H9 (cell line): ENCODE results near the gene NCOA4. TPM values are rescaled to one million over a fixed set of nuclear protein-coding genes. Genes with fewer than 3 reads are reported as not detected.

Experiments used
- DNase-seq: peaks from one replicate; pipeline ENCODE4 v3.0.0-alpha.2; 2017
- H2AFZ ChIP-seq: one replicate; pipeline ENCODE4 v1.6.1; 2013; ENCODE audit warnings: mild to moderate bottlenecking, low read length, control low read depth, moderate library complexity
- H2AK5ac ChIP-seq: 2 replicates; pipeline ENCODE4 v1.6.1; 2013; ENCODE audit warnings: low read length, control low read depth, mixed read lengths; ENCODE audit not compliant: insufficient read length
- H2BK120ac ChIP-seq: one replicate; pipeline ENCODE4 v1.6.1; 2013; ENCODE audit warnings: low read depth, mild to moderate bottlenecking, low read length, control low read depth, inconsistent platforms; ENCODE audit not compliant: poor library complexity, severe bottlenecking
- H2BK12ac ChIP-seq: 2 replicates; pipeline ENCODE4 v1.6.1; 2013; ENCODE audit warnings: low read length, control low read depth, mixed read lengths, low read depth; ENCODE audit not compliant: insufficient read length
- H2BK15ac ChIP-seq: 2 replicates; pipeline ENCODE4 v1.6.1; 2013; ENCODE audit warnings: low read depth, low read length, control low read depth
- H2BK20ac ChIP-seq: one replicate; pipeline ENCODE4 v1.6.1; 2013; ENCODE audit warnings: low read depth, mild to moderate bottlenecking, low read length, control low read depth, inconsistent platforms; ENCODE audit not compliant: poor library complexity, severe bottlenecking
- H2BK5ac ChIP-seq: 2 replicates; pipeline ENCODE4 v1.6.1; 2013; ENCODE audit warnings: low read length, control low read depth, mixed read lengths; ENCODE audit not compliant: insufficient read length
- H3K14ac ChIP-seq: 2 replicates; pipeline ENCODE4 v1.6.1; 2013; ENCODE audit warnings: low read length, control low read depth; ENCODE audit not compliant: insufficient read depth
- H3K18ac ChIP-seq: 2 replicates; pipeline ENCODE4 v1.6.1; 2013; ENCODE audit warnings: low read depth, mild to moderate bottlenecking, mixed read lengths, low read length, control low read depth; ENCODE audit not compliant: insufficient read length
- H3K23ac ChIP-seq: 2 replicates; pipeline ENCODE4 v1.6.1; 2013; ENCODE audit warnings: low read length, control low read depth, mixed read lengths, low read depth; ENCODE audit not compliant: insufficient read length
- H3K23me2 ChIP-seq: 2 replicates; pipeline ENCODE4 v1.6.1; 2013; ENCODE audit warnings: low read depth, mild to moderate bottlenecking, mixed read lengths, low read length, control low read depth; ENCODE audit not compliant: insufficient read length, poor library complexity, severe bottlenecking
- H3K27ac ChIP-seq: 2 replicates; pipeline ENCODE4 v1.5.1; 2013; ENCODE audit warnings: low read length, control low read depth, mixed read lengths, low read depth; ENCODE audit not compliant: insufficient read length
- H3K27me3 ChIP-seq: 2 replicates; pipeline ENCODE4 v1.6.1; 2013; ENCODE audit warnings: low read length, control low read depth, inconsistent platforms; ENCODE audit not compliant: insufficient read depth
- H3K4ac ChIP-seq: 2 replicates; pipeline ENCODE4 v1.6.1; 2013; ENCODE audit warnings: low read depth, mild to moderate bottlenecking, control low read depth, inconsistent platforms, low read length, moderate library complexity
- H3K4me1 ChIP-seq: 2 replicates; pipeline ENCODE4 v1.6.1; 2013; ENCODE audit warnings: low read length, control low read depth, inconsistent platforms; ENCODE audit not compliant: insufficient read depth
- H3K4me2 ChIP-seq: 2 replicates; pipeline ENCODE4 v1.6.1; 2013; ENCODE audit warnings: low read length, control low read depth, mixed read lengths; ENCODE audit not compliant: insufficient read length, insufficient read depth
- H3K56ac ChIP-seq: 2 replicates; pipeline ENCODE4 v1.6.1; 2013; ENCODE audit warnings: low read depth, mild to moderate bottlenecking, mixed read lengths, low read length, control low read depth; ENCODE audit not compliant: insufficient read length
- H3K79me1 ChIP-seq: 2 replicates; pipeline ENCODE4 v1.6.1; 2013; ENCODE audit warnings: low read depth, mild to moderate bottlenecking, moderate library complexity, low read length, control low read depth, inconsistent platforms; ENCODE audit not compliant: insufficient read depth, poor library complexity, severe bottlenecking
- H3K79me2 ChIP-seq: 2 replicates; pipeline ENCODE4 v1.6.1; 2013; ENCODE audit warnings: low read length, control low read depth, inconsistent platforms; ENCODE audit not compliant: insufficient read depth
- H3K9ac ChIP-seq: 2 replicates; pipeline ENCODE4 v1.6.1; 2013; ENCODE audit warnings: low read length, control low read depth, mixed read lengths; ENCODE audit not compliant: insufficient read length; ENCODE audit errors: extremely low read depth
- H3K9me3 ChIP-seq: one replicate; pipeline ENCODE4 v1.6.1; 2013; ENCODE audit warnings: low read depth, low read length, inconsistent platforms; ENCODE audit not compliant: control insufficient read depth
- H3T11ph ChIP-seq: one replicate; pipeline ENCODE4 v1.6.1; 2013; ENCODE audit warnings: mild to moderate bottlenecking, low read length, control low read depth, inconsistent platforms
- H4K20me1 ChIP-seq: one replicate; pipeline ENCODE4 v1.6.1; 2013; ENCODE audit not compliant: control insufficient read depth, insufficient read length, insufficient read depth
- H4K5ac ChIP-seq: 2 replicates; pipeline ENCODE4 v1.6.1; 2013; ENCODE audit warnings: low read depth, mild to moderate bottlenecking, mixed read lengths, low read length, control low read depth; ENCODE audit not compliant: insufficient read length
- H4K8ac ChIP-seq: replicated peaks from 2 replicates; pipeline ENCODE4 v1.6.1; 2013; ENCODE audit warnings: low read length, control low read depth, mixed read lengths, low read depth; ENCODE audit not compliant: insufficient read length
- H4K91ac ChIP-seq: 2 replicates; pipeline ENCODE4 v1.6.1; 2013; ENCODE audit warnings: low read depth, mild to moderate bottlenecking, moderate library complexity, mixed read lengths, low read length, control low read depth; ENCODE audit not compliant: insufficient read length
- H3K27ac Mint-ChIP-seq, 3 experiments: 2 replicates in 2 of 3; 3 replicates in 1 of 3; pipeline ENCODE4 v1.8.0; 2020 to 2021; ENCODE audit warnings: mixed read lengths in 3 of 3, mild to moderate bottlenecking in 1 of 3, moderate library complexity in 1 of 3
- H3K27me3 Mint-ChIP-seq: 2 replicates; pipeline ENCODE4 v1.8.0; 2021; ENCODE audit warnings: low read depth, mild to moderate bottlenecking, moderate library complexity, mixed read lengths
- H3K36me3 Mint-ChIP-seq, 3 experiments: 2 replicates in 2 of 3; 3 replicates in 1 of 3; pipeline ENCODE4 v1.8.0; 2020 to 2021; ENCODE audit warnings: low read depth in 3 of 3, mixed read lengths in 3 of 3; ENCODE audit not compliant: insufficient read depth in 1 of 3
- H3K4me1 Mint-ChIP-seq, 2 experiments: 2 replicates each; pipeline ENCODE4 v1.8.0; 2020; ENCODE audit warnings: mixed read lengths in 2 of 2
- H3K4me3 Mint-ChIP-seq, 2 experiments: 2 replicates in 1 of 2; 3 replicates in 1 of 2; pipeline ENCODE4 v1.8.0; 2020 to 2021; ENCODE audit warnings: mild to moderate bottlenecking in 2 of 2, mixed read lengths in 2 of 2, moderate library complexity in 1 of 2
- H3K9me3 Mint-ChIP-seq, 2 experiments: 2 replicates in 1 of 2; 3 replicates in 1 of 2; pipeline ENCODE4 v1.8.0; 2020; ENCODE audit warnings: mild to moderate bottlenecking in 2 of 2, mixed read lengths in 2 of 2, moderate library complexity in 1 of 2
- CTCF ChIP-seq: fragments of 200-600 bp; sonication (generic); conservative IDR thresholded peaks from 3 replicates; pipeline ENCODE4 v1.8.0; 2021; ENCODE audit warnings: antibody characterized with exemption, mild to moderate bottlenecking
- WGBS: extraction: QIAGEN DNeasy Blood & Tissue Kit; methylation state at CpG from one replicate; pipeline ENCODE4 v1.1.7; 2013; ENCODE audit warnings: missing lambda C conversion rate, low lambda C conversion rate, mixed read lengths; ENCODE audit not compliant: insufficient read length; ENCODE audit errors: extremely low coverage; 5-methylcytosine and 5-hydroxymethylcytosine counted together
- total RNA-seq: library from RNA; stranded (reverse); gene quantifications from 2 replicates; pipeline ENCODE4 v1.2.1, GENCODE V29; 2021

Gene NCOA4
- total RNA-seq, 1 experiment from 2014 or later, result 83.3 TPM

GRCh38 chr10:46062723-46063428 lies 32.5 kb upstream of the NCOA4 start:
- Histone ChIP-seq H3K14ac (no peak overlapping the region), H4K8ac (no peak overlapping the region), H2BK12ac (no peak overlapping the region), H3K79me1 (no peaks in the 10 kb centered on the region), H4K5ac (no peak overlapping the region), H3K4me2 (no peak overlapping the region), H4K91ac (no peak overlapping the region), H2BK120ac (no peak overlapping the region), H2AK5ac (no peak overlapping the region), H3K27me3 (no peaks in the 10 kb centered on the region), H3K18ac (no peak overlapping the region), H2BK20ac (no peak overlapping the region), H3K23ac (no peak overlapping the region), H3K56ac (no peak overlapping the region), H4K20me1 (no peaks in the 10 kb centered on the region), H3K9me3 (no peaks in the 10 kb centered on the region), H2BK15ac (no peak overlapping the region), H3K4me1 (no peaks in the 10 kb centered on the region), H3K23me2 (no peaks in the 10 kb centered on the region), H3K9ac (no peak overlapping the region), H2BK5ac (no peak overlapping the region), H3K79me2 (no peaks in the 10 kb centered on the region), H3T11ph (no peak overlapping the region), H3K27ac (no peak overlapping the region), H2AFZ (no peak overlapping the region), H3K4ac (no peak overlapping the region)
- H3K27ac Mint-ChIP-seq, result no peak overlapping the region; a peak in 1 of 7 replicates
- DNase-seq, result no peak
- H3K4me1 Mint-ChIP-seq, result peaks cover 11 to 17% of the 10 kb centered on the region in 2 experiments
- WGBS, result no CpG with 5 or more reads among the region's 14 CpGs
- H3K27me3 Mint-ChIP-seq, result peaks cover 4% of the 10 kb centered on the region
- no peaks in the 10 kb centered on the region; a peak in 2 of 5 replicates for H3K9me3 Mint-ChIP-seq
- H3K36me3 Mint-ChIP-seq, result no peaks in the 10 kb centered on the region
- H3K4me3 Mint-ChIP-seq, result no peak overlapping the region
- no peak for TF ChIP-seq CTCF
